AG20443 (cell line): ENCODE results near the gene PCNX4.
A peak's percentile ranks its signal among the peaks of the same experiment; 100 is the strongest.

Experiments
- DNase-seq: peaks from one replicate; pipeline ENCODE4 v3.0.0; 2012; ENCODE audit warnings: low spot score, mixed read lengths

PCNX4 gene

DNA sequence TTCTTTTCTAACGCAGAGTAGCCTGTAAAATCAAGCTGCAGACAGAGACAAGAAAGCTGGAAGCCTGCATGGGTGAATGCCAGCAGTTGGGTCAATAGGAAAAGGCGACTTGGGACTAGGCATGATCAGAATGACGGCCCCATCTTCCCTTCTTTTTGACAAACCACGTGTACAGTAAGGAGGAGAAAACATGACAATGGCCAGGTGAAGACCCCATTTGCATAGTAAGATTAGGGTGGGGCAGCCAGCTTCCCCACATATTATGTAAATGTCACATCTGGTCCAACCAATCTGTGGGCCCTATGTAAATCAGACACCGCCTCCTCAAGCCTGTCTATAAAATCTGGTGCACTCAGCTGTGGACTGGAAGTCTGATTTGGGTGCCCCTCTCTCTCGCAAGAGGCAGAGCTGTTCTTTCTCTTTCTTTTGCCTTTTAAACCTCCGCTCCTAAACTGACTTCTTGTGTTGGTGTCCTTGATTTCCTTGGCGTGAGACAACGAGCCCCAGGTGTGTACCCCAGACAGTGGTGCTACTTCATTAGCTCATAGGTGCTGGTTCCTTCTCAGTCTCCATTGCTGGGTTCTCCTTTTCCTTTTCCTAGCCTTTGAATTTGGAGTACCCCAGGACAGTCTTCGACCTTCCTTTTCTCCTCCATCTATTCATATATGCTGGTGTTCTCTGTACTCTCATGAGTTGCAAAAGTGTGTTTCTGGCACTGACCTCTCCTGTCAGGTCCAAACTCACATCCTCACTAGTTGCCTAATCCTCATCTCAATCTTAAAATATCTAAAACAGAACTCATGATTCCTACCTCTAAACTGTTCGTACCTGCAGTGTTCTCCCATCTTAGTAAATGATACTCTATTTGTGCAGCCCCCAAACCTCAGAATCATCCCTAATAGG lies 82.9 kb downstream of the PCNX4 start:
- DNase-seq: no peak

DNA sequence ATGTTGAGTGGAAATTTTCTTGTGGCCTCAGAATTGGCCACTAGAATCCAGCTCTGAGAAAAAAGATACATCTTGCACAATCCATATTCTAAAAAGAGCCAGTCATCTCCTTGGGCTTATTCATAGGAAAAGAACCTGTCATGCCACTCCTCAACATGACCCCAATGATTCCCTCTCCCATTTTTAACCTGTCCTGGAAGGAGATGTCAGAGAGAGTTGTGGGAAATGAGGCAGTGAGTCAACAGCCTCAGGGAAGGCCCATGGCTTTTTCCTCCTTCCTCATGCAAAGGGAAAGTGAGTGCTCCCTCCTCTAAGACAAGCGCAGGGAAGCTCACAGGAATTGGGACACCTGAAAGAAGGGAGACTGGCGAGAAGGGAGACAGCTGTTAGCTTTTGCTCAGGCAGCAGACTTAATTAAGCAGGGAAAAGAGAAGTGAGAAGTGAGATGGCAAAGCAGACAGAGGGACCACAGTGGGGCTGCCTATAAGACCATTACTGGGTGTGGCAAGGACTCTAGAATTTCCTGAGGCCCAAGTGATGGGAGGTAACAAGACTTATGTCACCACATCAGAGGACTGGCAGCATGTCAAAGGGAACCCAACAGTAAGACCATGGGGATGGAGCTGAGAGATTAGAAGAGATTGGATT lies 83.7 kb downstream of the PCNX4 start:
- DNase-seq: no peak

DNA sequence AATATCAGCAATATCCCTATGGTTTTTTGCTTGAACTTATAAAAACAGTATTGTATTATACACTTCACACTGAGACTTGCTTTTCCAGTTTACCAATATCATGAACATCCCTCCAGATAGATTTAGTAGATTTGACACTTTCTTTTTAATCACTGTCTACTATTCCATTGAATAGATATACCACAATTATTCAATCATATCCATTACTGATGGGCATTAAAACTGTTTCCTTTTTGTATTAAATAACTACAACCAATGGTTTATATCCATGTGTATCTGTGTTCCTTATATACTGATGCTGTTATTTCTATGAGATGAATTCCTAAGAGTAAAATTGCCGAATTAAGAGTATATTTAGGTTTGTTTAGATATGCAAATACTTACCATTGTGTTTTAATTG lies 86.4 kb downstream of the PCNX4 start:
- no peak for DNase-seq

DNA sequence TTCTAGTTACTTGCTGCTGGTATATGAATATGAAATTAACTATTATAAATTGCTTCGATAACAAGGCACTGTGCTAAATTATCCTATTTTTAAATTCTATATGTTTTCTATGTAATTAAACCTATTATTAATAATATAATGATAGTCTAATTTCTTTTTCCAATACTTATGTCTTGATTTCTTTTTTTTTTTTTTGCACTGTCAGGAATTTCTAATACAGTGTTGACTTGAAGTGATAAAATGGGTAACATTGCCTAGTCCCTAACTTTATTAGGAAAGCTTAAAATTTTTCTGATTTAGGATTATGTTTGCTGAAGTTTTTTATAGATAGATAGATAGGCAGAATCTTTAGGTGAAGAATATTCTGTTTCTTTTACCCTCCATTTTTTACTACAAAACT lies 87.1 kb downstream of the PCNX4 start:
- DNase-seq: no peak

DNA sequence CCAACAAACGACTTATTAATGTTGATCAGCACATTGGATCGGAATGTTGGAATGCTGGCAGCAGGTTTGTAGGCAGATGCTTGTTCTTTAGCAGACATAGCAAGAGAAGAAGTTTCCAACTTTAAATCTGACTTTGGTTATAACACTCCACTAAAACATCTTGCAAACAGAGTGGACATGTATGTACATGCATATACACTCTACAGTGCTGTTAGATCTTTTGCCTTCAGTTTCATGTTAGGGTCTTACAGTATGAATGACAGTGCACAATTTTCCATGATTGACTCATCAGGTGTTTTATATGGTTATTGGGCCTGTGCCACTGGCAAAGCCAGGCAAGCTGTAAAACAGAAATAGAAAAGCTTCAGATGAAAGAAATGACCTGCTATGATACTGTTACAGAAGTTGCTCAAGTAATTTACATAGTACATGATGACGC lies 87.7 kb downstream of the PCNX4 start:
- DNase-seq: peak; percentile 22

DNA sequence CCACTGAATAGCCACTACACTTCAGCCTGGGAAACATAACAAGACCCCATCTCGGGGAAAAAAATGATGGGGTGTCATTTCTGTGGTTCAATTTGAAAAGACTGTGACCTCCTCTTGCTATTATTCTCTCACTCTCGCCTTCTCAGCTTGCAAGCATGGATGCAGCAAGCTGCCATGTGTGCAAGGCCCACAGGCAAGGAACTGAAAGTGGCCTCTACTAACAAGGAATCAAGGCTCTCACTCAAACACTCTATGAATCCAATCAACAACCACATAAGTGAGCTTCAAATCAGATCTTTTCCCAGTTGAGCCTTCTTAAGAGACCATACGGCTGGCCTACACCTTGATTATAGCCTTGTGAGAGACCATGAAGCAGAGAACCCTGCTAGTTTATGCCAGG lies 91.4 kb downstream of the PCNX4 start:
- DNase-seq: no peak

DNA sequence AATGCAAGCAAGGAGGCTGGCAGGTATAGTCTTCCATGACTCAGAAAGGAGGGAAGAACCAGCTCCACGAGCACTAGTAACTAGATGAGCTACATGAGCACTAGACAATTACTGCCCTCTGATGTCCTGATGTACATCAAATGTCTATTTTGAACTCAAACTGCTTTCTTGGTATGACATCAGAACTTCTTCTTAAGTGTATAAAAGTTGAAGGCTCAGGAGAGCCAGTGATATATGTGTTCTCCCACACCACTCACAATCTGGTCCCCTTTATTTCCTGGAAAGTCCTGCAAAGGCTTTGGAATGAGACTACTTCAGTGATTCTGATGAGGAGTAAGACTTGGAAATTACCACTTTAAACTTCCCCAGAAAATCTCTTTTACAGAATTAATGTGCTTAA lies 92.0 kb downstream of the PCNX4 start:
- no peak for DNase-seq

DNA sequence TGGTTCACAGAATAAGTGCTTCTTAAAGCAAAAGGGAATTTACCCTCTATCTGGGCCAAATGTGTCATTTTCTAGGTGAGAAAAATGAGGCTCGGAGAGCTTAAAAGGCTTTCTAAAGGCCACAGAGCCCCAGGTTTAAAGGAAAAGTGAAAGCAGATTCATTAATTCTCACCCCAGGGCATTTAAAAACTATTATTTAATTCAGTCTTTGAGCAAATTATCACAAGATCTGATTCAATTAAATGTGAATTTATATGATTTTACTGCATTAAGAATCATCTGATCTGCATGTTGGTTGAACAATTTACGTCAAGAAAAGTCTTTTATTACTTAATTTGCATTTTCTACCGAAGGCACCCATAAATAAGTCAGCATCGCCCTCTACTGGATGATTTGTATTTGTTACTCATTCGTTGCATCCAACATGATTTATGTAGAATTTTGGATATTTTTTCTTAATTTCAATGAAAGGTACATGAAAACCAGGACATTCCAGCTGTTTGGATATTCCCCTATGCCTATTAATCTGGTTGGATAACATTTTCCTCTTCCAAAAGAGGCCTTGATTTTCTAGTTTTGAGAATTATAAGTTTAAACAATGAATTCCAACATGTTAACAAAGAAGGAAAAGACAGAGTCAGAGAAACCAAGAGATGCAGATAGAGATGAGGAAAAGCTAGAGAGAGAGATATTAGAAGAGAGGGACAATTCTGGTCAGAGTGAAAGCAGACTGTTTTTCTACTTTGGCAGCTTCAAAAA lies 92.6 kb downstream of the PCNX4 start:
- peak; percentile 27 for DNase-seq

DNA sequence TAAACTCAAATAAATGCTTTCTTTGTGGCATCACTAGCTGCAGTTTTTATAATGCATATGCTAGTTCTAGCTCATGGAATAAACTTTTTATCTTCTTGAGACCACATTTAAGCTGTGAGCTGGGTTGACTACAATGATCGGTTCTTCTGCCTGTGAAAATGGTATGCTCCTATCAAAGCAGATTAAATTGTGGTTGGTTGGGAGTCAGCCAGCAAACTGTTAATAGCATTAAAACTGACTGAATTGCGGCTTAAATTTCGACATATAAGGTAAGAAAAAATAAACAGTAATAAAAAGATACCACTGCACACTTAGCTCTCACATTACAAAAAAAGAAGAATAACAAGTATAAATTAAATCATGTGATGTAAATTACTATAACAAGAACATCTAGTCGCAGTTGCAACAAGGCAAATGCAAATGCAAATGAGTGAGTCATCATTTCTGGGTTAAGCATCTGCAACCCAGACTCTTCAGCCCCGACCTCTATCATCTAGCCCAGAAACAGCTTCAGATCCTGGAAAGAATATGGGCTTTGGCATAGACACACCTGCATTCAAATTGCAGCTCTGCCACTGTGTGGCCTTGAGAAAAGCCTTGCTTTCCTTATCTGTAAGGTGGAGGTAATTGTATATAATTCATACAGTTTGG lies 93.3 kb downstream of the PCNX4 start:
- no peak for DNase-seq

DNA sequence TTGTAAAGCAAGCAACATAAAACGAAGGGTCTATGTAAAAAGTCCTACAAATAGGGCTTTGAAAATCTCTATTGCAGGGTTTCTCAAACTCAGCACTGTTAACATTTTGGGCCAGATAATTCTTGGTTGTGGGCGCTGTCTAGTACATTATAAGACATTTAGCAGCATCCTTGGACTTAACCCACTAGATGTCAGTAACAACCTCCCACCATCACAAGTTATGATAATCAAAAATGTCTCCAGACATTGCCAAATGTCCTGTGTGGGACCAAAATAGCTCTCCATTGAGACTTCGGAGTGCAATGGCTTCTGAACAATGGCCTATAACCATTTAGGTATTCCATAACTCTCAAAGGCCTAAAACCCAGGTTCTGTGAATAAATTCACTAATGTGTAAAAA lies 96.4 kb downstream of the PCNX4 start:
- DNase-seq: no peak

DNA sequence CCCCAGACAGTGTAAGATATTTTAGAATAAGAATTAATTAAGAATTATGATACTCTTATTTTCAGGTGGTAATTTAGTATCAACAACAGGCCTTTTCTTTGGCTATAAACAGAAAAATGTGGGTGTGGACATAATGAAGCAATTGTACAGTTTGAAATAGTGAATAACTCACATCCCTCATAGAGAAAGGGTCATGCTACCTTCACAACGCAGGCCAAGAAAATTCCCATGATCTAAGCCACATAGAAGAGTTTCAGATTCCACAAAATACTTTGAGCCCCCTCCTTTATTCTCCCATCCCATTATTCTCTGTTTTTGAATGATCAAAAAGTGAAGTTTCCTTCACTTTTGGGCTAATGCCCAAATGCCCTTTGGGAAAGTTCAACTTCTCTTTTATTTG lies 97.0 kb downstream of the PCNX4 start:
- DNase-seq: no peak

DNA sequence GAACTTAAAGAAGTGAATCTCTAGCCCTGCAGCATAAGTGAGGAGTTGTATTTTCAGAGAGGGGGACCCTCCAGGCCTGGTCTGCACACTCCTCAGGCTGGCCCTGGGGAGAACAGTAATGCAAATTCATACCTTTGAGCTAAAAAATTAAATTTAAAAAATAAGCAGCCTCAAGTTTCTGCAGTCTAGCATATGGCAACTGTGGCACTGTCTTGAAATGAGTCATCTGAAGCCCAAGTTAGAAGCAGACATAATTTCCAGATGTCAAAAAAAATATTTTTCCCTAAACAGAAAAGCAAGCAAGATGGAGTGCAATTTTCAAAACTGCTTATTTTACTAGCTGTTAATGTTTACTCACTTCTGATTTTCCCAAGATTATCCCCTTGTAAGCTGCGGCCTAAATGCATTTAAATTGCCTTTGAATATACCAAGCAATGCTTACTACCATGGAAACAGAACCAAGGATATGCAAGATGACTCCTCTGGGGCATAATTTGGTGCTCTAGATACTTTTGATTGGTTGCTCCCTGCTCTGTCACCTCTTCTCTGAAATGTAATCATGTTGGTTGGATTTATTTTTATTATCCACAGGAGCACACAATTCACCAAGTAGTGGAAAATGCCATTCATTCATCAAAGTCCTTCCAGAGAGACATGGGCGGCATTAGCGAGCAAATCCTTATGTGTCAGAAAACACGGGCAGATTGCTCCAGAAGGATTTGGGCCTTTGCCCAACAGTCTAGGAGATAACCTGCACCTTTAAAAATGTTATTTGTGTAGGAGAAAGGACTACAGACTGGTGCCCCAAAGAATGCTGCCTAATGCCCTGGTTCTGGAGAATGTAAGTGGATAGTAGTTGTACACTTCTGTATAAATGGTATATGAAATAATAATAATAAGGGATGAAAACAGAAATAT lies 98.5 kb downstream of the PCNX4 start:
- peak; percentile 25 for DNase-seq

DNA sequence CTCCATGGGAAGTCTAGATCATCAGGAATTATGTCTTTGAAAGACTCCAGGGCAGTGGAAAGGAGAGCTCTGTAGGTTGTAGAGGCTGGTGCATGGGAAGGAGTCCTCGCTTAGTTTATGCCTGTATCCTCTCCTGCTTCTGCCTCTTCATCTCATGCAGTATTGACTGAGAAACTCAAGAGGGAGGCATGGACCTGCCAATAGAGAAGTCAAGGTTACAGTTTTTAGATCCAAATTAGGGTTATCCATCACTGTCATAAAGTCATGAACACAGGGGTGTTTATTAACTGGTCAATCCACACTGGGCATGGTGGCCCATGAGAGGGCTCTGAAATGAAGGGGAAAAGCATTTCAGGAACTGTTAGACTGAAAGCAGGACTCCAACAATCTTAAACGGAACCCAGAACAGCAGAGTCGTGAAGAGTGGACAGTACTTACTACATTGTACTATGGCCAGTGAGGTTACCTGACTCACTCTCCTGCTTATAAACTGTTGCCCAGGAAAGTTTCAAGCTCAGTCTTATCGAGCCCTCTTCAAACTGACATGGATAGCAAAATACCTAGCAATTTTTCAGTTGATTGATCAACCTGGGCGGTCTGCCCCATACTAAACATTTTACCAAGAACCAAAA lies 103.6 kb downstream of the PCNX4 start:
- no peak for DNase-seq

DNA sequence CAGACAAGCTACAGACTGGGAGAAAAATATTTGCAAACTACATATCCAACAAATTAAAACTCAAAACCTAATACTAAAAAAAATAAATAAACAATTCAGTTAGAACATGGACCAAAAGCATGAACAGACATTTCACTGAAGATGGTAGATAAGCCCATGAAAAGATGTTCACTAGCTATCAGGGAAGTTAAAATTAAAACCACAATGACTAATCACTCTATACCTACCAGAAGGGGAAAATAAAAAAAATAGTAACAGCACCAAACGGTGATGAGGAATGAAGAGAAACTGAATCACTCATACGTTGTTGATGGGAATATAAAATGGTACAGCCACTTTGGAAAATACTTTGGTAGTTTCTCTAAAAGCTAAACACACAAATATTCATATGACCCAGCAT lies 104.6 kb downstream of the PCNX4 start:
- no peak for DNase-seq

DNA sequence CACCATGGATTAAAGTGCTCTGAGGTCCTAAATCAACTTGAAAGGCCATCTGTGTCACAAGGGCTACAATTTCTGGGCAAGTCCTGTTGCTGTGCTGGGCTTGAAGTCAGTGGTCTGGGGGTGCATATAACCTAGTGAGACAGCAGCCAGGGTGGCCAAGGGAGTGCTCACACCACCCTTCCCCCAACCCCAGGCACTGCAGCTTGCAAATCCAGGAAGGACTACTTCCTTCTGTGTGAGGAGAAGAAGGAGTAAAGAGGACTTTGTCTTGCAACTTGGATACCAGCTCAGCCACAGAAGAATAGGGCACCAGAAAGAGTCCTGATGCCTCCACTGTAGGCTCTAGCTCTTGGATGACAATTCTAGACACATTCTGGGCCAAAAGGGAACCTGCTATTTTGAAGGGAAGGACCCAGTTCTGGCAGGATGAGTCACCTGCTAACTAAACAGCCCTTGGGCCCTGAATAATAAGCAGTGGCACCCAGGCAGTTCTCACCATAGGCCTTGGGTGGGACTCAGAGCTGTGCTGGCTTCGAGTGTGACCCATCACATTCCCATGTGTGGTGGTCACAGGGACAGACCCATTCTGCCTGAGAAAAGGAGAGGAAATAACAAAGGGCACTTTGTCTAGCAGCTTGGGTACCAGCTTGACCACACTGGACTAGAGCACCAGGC lies 106.0 kb downstream of the PCNX4 start:
- DNase-seq: no peak

DNA sequence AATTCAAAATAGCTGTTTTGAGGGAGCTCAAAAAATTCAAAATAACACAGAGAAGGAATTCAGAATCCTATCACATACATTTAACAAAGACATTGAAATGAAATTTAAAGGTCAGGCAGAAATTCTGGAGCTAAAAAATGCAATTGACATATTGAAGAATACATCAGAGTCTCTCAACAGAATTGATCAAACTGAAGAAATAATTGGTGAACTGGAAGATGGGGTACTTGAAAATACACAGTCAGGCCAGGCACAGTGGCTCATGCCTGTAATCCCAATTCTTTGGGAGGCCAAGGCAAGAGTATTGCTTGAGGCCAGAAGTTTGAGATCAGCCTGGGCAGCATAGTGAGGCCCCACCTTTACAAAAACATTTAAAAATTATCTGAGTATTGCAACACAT lies 107.6 kb downstream of the PCNX4 start:
- no peak for DNase-seq

DNA sequence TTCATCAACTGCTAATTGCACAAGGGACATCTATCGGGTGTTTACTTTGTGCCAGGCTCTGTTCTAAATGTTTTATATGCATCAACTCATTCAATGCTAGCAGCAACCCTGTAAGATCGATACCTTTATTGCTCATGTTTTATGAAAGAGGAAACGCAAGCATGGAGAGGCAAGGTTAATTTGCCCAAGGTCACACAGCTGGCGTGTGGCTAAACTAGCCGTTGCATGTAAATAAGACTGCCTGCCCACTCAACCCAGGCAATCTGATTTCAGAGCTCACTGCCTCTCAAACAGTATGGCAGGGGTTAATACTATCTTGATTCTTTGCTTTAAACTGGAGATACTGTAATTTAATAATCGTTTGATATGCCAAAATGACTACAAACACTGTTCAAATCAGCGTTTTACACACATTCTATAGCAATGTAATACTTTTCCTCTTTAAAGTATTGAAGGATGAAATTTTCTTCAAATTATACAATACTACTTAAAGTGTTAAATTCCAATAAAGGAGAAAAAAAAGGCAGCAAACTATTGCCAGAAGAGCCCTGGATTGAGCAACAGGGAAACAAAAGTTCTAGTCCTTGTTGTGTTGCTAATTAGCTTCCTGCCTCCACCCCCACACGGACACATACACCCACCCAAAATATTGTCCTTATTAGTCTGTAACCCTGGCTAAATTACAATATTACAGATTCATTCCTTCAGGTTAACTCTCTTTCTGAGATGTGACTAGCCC lies 112.5 kb downstream of the PCNX4 start:
- DNase-seq: no peak

DNA sequence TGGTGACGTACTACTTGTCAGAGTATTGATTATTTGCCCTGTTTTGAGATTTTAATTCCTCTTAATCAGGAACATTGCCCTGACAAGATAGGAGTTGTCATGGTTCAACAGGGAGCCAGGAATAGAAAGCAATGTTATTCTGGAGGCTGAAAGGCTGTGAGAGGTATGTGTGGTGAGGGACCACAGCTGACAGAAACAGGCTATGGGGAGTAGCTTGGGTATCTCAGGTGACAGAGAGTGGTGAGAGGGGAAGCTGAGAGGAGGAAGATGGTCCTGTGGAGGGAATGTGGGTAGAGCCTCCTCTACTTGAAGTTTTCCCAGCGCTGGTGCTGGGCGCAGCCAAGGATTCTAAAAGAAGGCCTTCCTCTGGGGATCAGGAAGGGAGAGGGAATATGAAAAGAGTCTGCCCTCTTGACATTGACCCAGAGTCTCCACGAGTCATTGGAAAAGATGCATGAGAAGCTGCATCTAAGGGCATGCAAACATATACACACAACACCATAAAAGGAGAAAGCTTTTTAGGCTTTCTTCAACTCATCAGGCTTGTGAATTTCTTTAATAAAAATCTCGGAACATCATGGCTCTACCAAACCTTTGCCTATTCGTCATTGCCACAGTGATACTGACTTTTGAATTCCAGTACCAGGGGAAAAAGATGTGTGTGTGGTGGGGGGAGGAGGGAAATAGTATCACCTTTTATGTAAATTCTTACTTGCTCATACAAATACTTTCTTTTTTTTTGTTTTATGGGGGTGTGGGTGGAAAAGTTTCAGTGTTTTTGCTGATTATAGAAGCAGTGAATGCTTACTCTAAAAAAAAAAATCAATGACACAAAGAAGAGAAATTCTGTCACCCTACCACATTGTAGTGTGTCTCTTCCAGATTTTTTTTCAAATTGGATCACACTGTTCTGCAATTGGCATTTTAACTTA lies 113.4 kb downstream of the PCNX4 start:
- no peak for DNase-seq
